ENCODE data around the gene CDH13.

The CDH13 gene

GRCh38 chr16:83470416-83470815 lies 843.6 kb downstream of the CDH13 start:
- DNase-seq, result no peak

- DNase-seq, result no peak
These were observed 846.2 kb downstream of the CDH13 start for GRCh38 chr16:83472776-83473501.

GRCh38 chr16:83473926-83474650 lies 847.3 kb downstream of the CDH13 start:
- no peak for DNase-seq

GRCh38 chr16:83475108-83475507 lies 848.3 kb downstream of the CDH13 start:
- DNase-seq, result no peak

GRCh38 chr16:83481589-83481988 lies 854.8 kb downstream of the CDH13 start:
- DNase-seq, result no peak

GRCh38 chr16:83482545-83483162 lies 855.9 kb downstream of the CDH13 start:
- no peak for DNase-seq

- no peak for DNase-seq
These were observed 863.3 kb downstream of the CDH13 start for GRCh38 chr16:83490073-83490472.

GRCh38 chr16:83494459-83494858 lies 867.7 kb downstream of the CDH13 start:
- DNase-seq, result no peak

- DNase-seq, result no peak
These were observed 874.7 kb downstream of the CDH13 start for GRCh38 chr16:83501481-83501880.

GRCh38 chr16:83508295-83508694 lies 881.5 kb downstream of the CDH13 start:
- DNase-seq, result no peak

GRCh38 chr16:83509316-83509715 lies 882.5 kb downstream of the CDH13 start:
- no peak for DNase-seq

GRCh38 chr16:83510906-83511305 lies 884.1 kb downstream of the CDH13 start:
- DNase-seq, result no peak

GRCh38 chr16:83513008-83513755 lies 886.4 kb downstream of the CDH13 start:
- DNase-seq, result no peak

- no peak for DNase-seq
These were observed 888.6 kb downstream of the CDH13 start for GRCh38 chr16:83515395-83515794.

GRCh38 chr16:83516931-83517330 lies 890.2 kb downstream of the CDH13 start:
- DNase-seq, result no peak

GRCh38 chr16:83517398-83517797 lies 890.6 kb downstream of the CDH13 start:
- DNase-seq, result no peak

GRCh38 chr16:83520596-83520995 lies 893.8 kb downstream of the CDH13 start:
- no peak for DNase-seq

- DNase-seq, result no peak
These were observed 903.5 kb downstream of the CDH13 start for GRCh38 chr16:83530293-83530692.

GRCh38 chr16:83532634-83533033 lies 905.9 kb downstream of the CDH13 start:
- no peak for DNase-seq

GRCh38 chr16:83533193-83533592 lies 906.4 kb downstream of the CDH13 start:
- DNase-seq, result no peak

GRCh38 chr16:83538707-83539106 lies 911.9 kb downstream of the CDH13 start:
- DNase-seq, result no peak

GRCh38 chr16:83539736-83540490 lies 913.1 kb downstream of the CDH13 start:
- no peak for DNase-seq

Data from effector CD8-positive, alpha-beta T cell (primary cell).